Upper lobe of left lung (tissue), 4 donors: ENCODE data around the gene DSCAM.

Source experiments
- CTCF ChIP-seq, 6 experiments: fragments of 450-650 bp in 4 of 6; fragments of 200-600 bp in 2 of 6; sonication (generic) in 2 of 6; IDR thresholded peaks; one replicate each; pipeline ENCODE4 v1.5.1; 2016 to 2019; ENCODE audit warnings: antibody characterized with exemption in 6 of 6
- EP300 ChIP-seq, 4 donors: sonication (generic); formaldehyde crosslinking; IDR thresholded peaks; one replicate each; pipeline ENCODE4 v1.5.1; 2017; ENCODE audit warnings: antibody characterized with exemption in 4 of 4, control low read depth in 2 of 4
- POLR2A ChIP-seq, 4 donors: fragments of 450-650 bp; IDR thresholded peaks; one replicate each; pipeline ENCODE4 v1.5.1; 2016 to 2017; ENCODE audit warnings: antibody characterized with exemption in 4 of 4, mild to moderate bottlenecking in 2 of 4
- POLR2AphosphoS5 ChIP-seq, 2 donors: sonication (generic); formaldehyde crosslinking; IDR thresholded peaks; one replicate each; pipeline ENCODE4 v1.5.1; 2017; ENCODE audit warnings: antibody characterized with exemption in 2 of 2

DNA sequence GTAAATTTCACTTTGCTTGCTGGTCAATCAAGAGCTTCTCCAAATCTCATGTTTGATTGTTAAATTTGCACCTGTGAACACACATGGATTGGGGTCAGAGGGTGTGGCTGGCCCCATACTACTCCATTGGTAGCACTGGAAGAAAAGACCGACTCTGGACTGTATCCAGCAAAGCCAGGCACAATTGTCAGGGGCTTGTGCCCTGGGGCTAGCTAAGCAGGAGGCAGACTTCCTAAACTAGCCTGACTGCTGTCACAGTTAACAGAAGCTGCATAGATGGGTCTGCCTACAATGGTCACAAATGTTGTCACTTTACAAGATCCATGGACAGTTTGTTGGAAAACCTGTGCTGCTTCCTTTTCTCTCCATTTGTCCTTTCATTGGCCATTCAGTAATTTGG is 421.0 kb downstream of the DSCAM start:
- no peak for TF ChIP-seq CTCF (IDR thresholded peaks at IDR 0.05)
- no peak for TF ChIP-seq POLR2A (IDR thresholded peaks at IDR 0.05)
- no peak for TF ChIP-seq EP300 (IDR thresholded peaks at IDR 0.05)
- no peak for TF ChIP-seq POLR2AphosphoS5 (IDR thresholded peaks at IDR 0.05)
